DMS53 (cell line): Measurements from ENCODE around the gene TPX2.

Experiments
- DNase-seq: peaks from one replicate; lab custom pipeline; 2025; lab: John Stamatoyannopoulos, UW

The TPX2 gene, protein sequence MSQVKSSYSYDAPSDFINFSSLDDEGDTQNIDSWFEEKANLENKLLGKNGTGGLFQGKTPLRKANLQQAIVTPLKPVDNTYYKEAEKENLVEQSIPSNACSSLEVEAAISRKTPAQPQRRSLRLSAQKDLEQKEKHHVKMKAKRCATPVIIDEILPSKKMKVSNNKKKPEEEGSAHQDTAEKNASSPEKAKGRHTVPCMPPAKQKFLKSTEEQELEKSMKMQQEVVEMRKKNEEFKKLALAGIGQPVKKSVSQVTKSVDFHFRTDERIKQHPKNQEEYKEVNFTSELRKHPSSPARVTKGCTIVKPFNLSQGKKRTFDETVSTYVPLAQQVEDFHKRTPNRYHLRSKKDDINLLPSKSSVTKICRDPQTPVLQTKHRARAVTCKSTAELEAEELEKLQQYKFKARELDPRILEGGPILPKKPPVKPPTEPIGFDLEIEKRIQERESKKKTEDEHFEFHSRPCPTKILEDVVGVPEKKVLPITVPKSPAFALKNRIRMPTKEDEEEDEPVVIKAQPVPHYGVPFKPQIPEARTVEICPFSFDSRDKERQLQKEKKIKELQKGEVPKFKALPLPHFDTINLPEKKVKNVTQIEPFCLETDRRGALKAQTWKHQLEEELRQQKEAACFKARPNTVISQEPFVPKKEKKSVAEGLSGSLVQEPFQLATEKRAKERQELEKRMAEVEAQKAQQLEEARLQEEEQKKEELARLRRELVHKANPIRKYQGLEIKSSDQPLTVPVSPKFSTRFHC

GRCh38 chr20:31738729-31739549, at the start of gene TPX2:
TSS of gene TPX2 (plus strand) at chr20:31739290. CDS start at chr20:31757477, 18,187 bp downstream.
- DNase-seq = peak; percentile 98

- no peak for DNase-seq
Measured at GRCh38 chr20:31690124-31690666, 48.9 kb upstream of the TPX2 start.

DNA sequence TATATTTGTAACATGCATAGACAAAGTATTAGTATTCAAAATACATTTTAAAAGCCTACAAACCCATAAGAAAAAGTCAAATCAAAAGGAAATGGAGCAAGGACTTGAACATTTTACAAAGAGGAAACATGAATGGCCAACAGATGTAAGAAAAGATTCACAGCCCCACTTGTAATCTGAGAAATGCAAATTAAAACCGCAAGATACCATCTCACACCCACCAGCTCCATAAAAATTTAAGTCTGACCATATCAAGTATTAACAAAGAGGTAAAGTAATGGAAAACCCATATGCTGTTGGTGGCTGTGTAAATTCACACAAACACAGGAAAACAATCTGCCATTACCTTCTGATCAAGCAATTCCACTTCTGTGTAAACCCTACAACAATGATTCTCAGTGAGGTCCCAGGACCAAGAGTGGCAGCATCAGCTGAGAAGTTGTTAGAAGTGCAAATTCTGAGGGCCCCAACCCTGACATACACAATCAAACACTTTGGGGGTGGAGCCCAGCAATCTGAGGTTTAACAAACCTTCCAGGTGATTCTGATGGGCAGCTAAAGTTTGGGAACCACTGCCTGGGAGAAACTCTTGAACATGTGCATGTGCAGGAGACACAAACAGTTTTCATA, 47.3 kb upstream of the TPX2 start:
- DNase-seq = no peak

- no peak for DNase-seq
Measured at GRCh38 chr20:31693402-31693801, 45.7 kb upstream of the TPX2 start.

DNA sequence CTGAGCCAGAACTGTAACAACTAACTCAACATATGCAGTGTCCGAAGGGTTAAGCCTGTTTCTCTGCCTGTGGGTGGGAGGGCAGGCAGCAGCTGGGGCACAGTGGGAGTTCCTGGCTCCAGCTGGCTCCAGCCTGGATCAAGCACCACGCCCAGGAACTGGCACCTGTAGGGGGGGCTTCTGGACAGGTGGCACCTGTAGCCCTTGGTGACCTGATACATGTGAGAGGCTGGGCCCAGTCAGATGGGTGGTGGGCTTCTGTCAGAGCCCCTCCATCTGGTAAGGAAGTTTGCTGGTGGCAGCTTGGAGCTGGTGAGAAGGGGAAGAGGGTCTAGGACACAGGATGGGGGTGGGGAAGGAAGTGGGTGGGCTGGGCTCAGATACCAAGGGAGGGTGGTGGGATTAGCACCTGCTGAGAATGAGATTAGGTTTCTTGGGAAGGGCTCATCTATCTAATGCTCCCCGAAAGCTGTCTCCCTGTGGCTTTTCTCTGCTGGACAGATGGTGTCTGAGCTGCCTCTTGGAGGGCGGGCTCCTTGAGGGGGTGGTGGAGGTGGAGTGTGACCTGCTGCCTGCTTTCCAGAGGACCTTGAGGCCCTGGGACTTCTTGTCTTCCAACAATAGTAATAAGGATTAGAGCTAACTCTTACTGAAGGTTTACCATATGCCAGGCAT, 45.0 kb upstream of the TPX2 start:
- DNase-seq = no peak

DNA sequence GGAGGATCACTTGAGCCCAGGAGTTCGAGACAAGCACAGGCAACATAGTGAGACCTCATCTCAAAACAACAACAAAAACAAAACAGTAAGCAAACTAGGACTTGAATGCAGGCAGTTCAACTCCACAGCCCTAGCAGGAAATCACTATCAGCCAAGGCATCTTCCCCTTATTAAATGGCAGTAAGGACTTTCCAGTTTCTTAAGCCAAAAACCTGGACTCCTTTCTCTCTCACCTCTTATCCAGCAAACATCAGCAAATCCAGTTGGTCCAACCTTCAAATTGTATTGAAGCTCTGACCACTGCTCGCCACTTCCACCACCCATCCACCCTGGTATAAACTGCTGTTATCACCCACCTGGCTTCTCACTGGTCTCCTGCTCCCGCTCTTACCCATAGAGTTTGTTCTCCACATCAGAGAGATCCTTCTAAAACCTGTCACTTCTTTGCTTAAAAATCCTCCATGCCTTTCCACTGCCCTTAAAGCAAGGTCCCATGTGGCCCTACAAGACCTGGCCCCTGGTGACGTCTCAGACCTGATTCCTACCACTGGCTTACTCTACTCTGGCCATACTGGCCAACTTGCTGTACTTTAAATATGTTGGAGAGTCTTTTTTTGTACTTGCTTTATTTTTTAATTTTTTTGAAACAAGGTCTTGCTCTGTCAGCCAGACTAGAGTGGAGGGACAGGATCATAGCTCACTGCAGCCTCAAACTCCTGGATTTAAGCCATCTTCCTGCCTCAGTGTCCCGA, 44.1 kb upstream of the TPX2 start:
- no peak for DNase-seq

- DNase-seq = peak; percentile 33
Measured at GRCh38 chr20:31695849-31696804, 43.0 kb upstream of the TPX2 start.

DNA sequence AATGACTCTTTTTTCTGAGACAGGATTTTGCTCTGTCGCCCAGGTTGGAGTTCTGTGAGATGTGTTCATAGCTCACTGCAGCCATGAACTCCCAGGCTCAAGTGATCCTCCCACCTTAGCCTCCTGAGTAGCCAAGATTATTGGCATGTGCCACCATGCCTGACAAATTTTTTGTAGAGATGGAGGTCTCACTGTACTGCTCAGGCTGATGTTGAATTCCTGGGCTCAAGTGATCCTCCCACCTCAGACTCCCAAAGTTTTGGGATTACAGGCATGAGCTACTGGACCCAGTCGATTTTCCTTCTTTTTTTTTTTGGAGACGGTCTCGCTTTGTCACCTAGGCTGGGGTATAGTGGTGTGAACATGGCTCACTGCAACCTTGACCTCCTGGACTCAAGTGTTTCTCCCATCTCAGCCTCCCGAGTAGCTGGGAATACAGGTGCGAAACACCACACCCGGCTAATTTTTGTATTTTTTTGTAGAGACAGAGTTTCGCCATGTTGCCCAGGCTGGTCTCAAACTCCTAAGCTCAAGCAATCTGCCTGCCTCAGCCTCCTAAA, 40.8 kb upstream of the TPX2 start:
- DNase-seq = no peak

DNA sequence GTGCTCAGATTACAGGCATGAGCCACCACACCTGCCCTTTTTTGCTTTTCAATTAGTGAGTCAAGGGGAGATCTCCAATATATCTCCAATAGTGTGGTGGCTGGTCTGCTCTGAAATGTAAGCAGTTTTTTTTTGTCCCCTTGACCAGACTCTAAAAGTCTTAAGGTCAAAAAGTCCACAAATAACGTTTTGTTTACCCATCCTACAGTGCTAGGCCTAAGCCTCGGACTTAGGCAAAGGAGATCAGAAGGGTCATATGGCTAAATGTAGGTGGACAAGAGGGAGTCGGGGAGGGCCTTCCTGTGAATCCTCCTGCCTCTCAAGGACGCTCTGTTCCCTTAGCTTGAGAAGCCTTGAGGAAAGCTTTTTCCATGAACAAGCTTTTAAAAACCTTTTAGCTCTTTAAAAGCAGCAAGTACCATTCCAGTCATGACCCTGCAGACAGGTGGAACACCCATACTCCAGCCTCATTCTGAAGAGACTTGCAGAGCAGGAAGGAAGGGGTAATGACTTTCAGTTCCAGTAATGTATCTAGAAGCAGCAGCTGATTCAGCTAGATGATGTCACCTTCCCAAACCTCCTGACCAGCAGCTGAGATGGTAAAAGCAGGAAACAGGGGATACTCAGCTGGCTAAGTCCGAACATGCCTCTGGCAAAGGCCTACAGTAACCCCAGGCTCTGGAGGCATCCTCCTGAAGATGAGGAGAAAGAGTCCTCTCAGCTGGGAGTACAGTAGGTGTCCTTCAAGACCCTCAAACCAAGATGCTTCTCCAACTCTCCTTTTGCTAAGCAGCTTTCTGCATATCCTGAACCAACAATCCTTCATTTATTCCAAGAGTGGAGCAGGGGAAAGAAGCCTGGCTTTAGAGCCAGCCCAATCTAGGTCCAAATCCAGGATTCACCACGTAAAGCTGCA, 40.0 kb upstream of the TPX2 start:
- DNase-seq = peak; percentile 97

DNA sequence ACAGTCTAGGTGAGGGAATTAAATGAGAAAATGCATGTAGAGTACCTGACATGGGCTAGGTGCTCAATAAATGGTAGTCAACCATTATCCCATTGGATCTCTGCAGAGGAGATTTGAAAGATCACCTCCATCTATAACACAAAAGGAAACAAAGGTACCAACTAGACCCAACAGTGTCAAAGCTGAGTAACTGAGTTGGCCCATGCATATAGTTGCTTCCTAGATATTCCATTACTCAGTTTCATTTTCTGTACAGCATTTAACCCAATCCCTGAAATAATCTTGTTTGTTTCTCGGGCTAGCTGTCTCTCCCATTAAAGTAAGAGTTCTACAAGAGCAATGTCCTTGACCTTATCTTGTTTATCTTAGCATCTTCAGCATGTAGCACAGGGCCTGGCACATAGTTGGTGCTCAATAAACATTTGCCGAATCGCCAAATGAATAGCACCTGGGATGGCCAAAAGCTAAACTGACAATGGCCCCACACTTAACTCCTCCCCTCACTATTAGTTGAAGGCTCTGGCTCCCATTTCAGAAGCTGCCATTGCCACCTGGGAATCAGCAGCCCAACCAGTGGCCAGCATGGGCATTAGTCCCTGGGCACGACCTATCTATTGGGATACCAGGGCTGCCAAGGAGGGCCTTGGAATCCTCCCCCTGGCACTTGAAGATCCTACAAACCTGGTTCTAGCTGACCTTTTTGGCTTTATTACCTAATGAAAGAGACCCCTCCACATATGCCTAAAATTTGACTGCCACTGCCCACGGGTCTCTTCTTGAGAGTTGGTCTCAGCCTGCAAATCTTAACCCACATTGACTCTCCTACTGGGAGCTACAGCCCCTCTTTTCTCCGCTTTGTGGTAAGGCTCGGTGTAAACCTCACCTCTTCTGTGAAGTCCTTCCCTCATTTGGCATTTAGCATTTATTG, 39.0 kb upstream of the TPX2 start:
- DNase-seq = no peak

DNA sequence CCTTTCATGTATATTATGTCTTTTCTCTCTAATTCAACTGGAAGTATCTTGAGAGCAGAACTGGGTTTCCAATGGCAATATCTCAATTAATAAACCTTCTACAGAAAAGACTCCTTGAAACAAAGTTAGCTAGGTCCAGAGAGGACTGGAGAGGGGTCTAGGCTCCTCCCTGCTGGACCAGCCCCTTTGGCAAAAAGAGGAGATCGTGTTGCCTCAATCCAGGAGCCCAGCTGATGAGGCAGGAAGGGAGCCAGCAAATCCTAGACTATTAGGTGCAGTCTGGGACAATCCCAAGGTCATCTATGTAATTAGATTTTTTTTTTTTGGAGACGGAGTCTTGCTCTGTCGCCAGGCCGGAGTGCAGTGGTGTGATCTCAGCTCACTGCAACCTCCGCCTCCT, 38.3 kb upstream of the TPX2 start:
- no peak for DNase-seq

DNA sequence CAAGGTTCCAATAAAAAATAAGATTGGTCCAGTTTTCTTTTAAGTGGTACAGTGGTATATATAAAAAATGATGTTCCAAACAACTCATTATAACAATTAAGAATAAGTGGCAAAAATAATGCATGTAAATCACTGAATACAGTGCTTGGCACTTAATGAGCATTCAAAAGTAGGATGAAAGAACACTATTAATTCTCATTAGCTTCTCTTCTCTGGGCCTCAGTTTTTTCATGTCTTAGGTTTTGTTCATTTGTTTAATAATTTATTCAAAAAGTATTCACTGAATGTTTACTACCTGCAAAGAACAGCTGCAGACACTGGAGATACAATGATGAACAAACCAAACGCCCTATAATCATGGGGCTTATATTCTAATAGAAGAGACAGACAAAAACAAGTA, 37.5 kb upstream of the TPX2 start:
- DNase-seq = no peak

GRCh38 chr20:31704225-31705119, 34.6 kb upstream of the TPX2 start:
- no peak for DNase-seq

- no peak for DNase-seq
Measured at GRCh38 chr20:31705191-31705590, 33.9 kb upstream of the TPX2 start.
